Endothelial cell of umbilical vein (primary cell): ENCODE measurements around the gene SEC22C. TPM values are rescaled to one million over a fixed set of nuclear protein-coding genes. Genes with fewer than 3 reads are reported as not detected.

Source experiments
- BruUV-seq: library from RNA; stranded (reverse); fragments of 400-500 nt; replicated peaks from 2 replicates; lab custom pipeline; 2021; lab: Mats Ljungman, UMichigan
- CTCF ChIA-PET: fragments of 300-600, 350-600 bp; sonication (Branson Sonifier 250); formaldehyde crosslinking; loops from one replicate; lab custom pipeline; 2021; ENCODE audit warnings: antibody characterized with exemption, inconsistent platforms; lab: Charles Lee
- POLR2A ChIA-PET: fragments of 300-600, 350-600 bp; sonication (Branson Sonifier 250); formaldehyde crosslinking; loops from one replicate; lab custom pipeline; 2021; ENCODE audit warnings: antibody characterized with exemption, inconsistent platforms; lab: Charles Lee
- DNase-seq: peaks from one replicate; pipeline ENCODE4 v3.0.0-alpha.2; 2011; ENCODE audit warnings: low read depth, low spot score
- FAIRE-seq: peaks from 2 replicates; lab custom pipeline; 2011; peaks lifted over from hg19 to GRCh38; lab: Jason Lieb, UNC
- H2AFZ ChIP-seq: 2 replicates; pipeline ENCODE4 v1.6.0; 2012; ENCODE audit warnings: low read depth, low read length, control low read depth, inconsistent platforms
- H3K27ac ChIP-seq: 2 replicates; pipeline ENCODE4 v1.5.1; 2011; ENCODE audit warnings: low read depth, mild to moderate bottlenecking, control low read depth, low read length, moderate library complexity; ENCODE audit not compliant: insufficient read depth
- H3K27me3 ChIP-seq, 2 experiments: 2 replicates each; pipeline versions ENCODE4 v1.6.0 to v1.6.1; 2011; ENCODE audit warnings: low read length in 2 of 2, mixed read lengths in 1 of 2; ENCODE audit not compliant: control insufficient read depth in 2 of 2, insufficient read depth in 2 of 2
- H3K36me3 ChIP-seq, 2 experiments: 2 replicates in 1 of 2; 3 replicates in 1 of 2; pipeline ENCODE4 v1.5.1; 2011; ENCODE audit warnings: low read length in 2 of 2, mild to moderate bottlenecking in 1 of 2, moderate library complexity in 1 of 2; ENCODE audit not compliant: control insufficient read depth in 2 of 2, insufficient read depth in 2 of 2; ENCODE audit errors: extremely low read depth in 1 of 2
- H3K4me1 ChIP-seq: 3 replicates; pipeline ENCODE4 v1.5.1; 2011; ENCODE audit warnings: mild to moderate bottlenecking, low read length; ENCODE audit not compliant: control insufficient read depth, insufficient read depth; ENCODE audit errors: extremely low read depth
- H3K4me2 ChIP-seq: 2 replicates; pipeline ENCODE4 v1.6.1; 2011; ENCODE audit warnings: low read length, control low read depth, mixed read lengths; ENCODE audit not compliant: insufficient read depth
- H3K4me3 ChIP-seq, 3 experiments: fragments of 200-600 bp in 1 of 3; sonication (generic), shearing (Covaris generic) in 1 of 3; replicated peaks in 1 of 3; 2 replicates each; pipeline ENCODE4 v1.5.1; 2011 to 2016; ENCODE audit warnings: control low read depth in 3 of 3, low read length in 3 of 3, mild to moderate bottlenecking in 2 of 3, inconsistent platforms in 1 of 3, low read depth in 1 of 3, moderate library complexity in 1 of 3; ENCODE audit not compliant: insufficient read depth in 1 of 3
- H3K79me2 ChIP-seq: 2 replicates; pipeline ENCODE4 v1.6.0; 2012; ENCODE audit warnings: low read length, inconsistent platforms; ENCODE audit not compliant: control insufficient read depth, insufficient read depth
- H3K9ac ChIP-seq: replicated peaks from 2 replicates; pipeline ENCODE3; 2011; ENCODE audit warnings: low read length, control low read depth; ENCODE audit not compliant: insufficient read depth; ENCODE audit errors: extremely low read depth
- H3K9me1 ChIP-seq: replicated peaks from 3 replicates; pipeline ENCODE4 v1.6.0; 2011; ENCODE audit warnings: mild to moderate bottlenecking, low read length; ENCODE audit not compliant: control insufficient read depth, insufficient read depth; ENCODE audit errors: extremely low read depth
- H3K9me3 ChIP-seq: replicated peaks from 2 replicates; pipeline ENCODE4 v1.5.1; 2012; ENCODE audit warnings: low read length, inconsistent platforms; ENCODE audit not compliant: control insufficient read depth, insufficient read depth
- H4K20me1 ChIP-seq: replicated peaks from 2 replicates; pipeline ENCODE3; 2011; ENCODE audit warnings: mild to moderate bottlenecking, low read length; ENCODE audit not compliant: control insufficient read depth, insufficient read depth; ENCODE audit errors: extremely low read depth
- EZH2 ChIP-seq: IDR thresholded peaks from 2 replicates; pipeline ENCODE4 v1.6.1; 2012; ENCODE audit warnings: borderline replicate concordance, low read depth, mild to moderate bottlenecking, moderate library complexity, low read length, inconsistent platforms; ENCODE audit not compliant: severe bottlenecking
- FOS ChIP-seq: IDR thresholded peaks from 2 replicates; pipeline ENCODE4 v1.6.1; 2011; ENCODE audit warnings: mild to moderate bottlenecking, low read length, moderate library complexity, borderline replicate concordance; ENCODE audit not compliant: insufficient read depth
- GATA2 ChIP-seq: IDR thresholded peaks from 2 replicates; pipeline ENCODE4 v1.7.0; 2011; ENCODE audit warnings: low read depth, mild to moderate bottlenecking, moderate library complexity, mixed read lengths, low read length; ENCODE audit not compliant: insufficient read length, insufficient read depth
- JUN ChIP-seq: IDR thresholded peaks from 2 replicates; pipeline ENCODE4 v1.6.1; 2011; ENCODE audit warnings: borderline replicate concordance, low read depth; ENCODE audit not compliant: insufficient read length, insufficient read depth
- MYC ChIP-seq: IDR thresholded peaks from one replicate; pipeline ENCODE4 v1.6.1; 2011; ENCODE audit warnings: mild to moderate bottlenecking, low read depth, low read length
- POLR2AphosphoS5 ChIP-seq: IDR thresholded peaks from 2 replicates; pipeline ENCODE4 v1.6.1; 2012; ENCODE audit warnings: low read depth, mild to moderate bottlenecking, control low read depth, low read length, moderate library complexity; ENCODE audit not compliant: insufficient read depth
- dilution Hi-C: fragments of 300-500 bp; cut with MboI; formaldehyde crosslinking; loops from one replicate; pipeline ENCODE4 v1.15.0; 2019; ENCODE audit warnings: low sequenced_read_pairs; ENCODE audit not compliant: extremely low pct_ligation_motif_present
- intact Hi-C: fragments of 100-400 bp; cut with micrococcal nuclease; formaldehyde crosslinking; loops from one replicate; pipeline ENCODE4 v1.10.0; 2022
- polyA plus RNA-seq, 4 experiments: library from polyadenylated mRNA; depleted of rRNA in 3 of 4; stranded (reverse) in 3 of 4; unstranded in 1 of 4; fragments of >200 nt; gene quantifications; 2 replicates each; pipeline versions ENCODE4 v1.2.1 to v1.2.3, GENCODE V29; 2011 to 2012; ENCODE audit warnings: missing spikeins in 1 of 4
- total RNA-seq: library from RNA; stranded (reverse); gene quantifications from 2 replicates; pipeline ENCODE4 v1.2.3, GENCODE V29; 2021
- TF ChIP-seq, protein P1 (sequence below): IDR thresholded peaks from 2 replicates; pipeline ENCODE4 v1.6.1; 2011; ENCODE audit not compliant: insufficient read depth, insufficient read length

SEC22C gene
- total and polyA plus RNA-seq, 2 donors (not counting 3 experiments of a cell fraction or from before 2014, with no cell fraction given), result 43.9 to 61.9 TPM

DNA sequence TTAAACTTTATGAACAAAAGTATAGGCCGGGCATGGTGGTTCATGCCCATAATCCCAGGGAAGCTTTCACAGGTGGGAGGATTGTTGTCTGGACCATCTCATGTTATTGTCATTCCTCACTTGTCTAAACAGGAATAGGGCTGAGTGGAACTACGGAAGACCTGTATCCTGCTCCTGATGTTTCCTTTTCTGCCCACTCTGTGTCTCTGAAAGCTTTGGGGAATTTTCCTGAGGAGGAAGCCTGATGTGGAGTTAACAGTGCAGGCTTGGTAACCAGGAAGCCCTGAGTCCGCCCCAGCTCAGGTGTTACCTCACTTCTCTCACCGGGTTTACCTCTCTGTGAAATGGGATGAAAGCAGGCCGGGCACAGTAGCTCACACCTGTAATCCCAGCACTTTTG is 6.9 kb upstream of the SEC22C start:
- no peak for FAIRE-seq
- ChIA-PET POLR2A (no interaction called here), CTCF (no interaction called here)
- H3K4me1 ChIP-seq, result peaks cover 15% of the 10 kb centered on the region
- H4K20me1 ChIP-seq, result no peaks in the 10 kb centered on the region
- H3K79me2 ChIP-seq, result peaks cover 23% of the 10 kb centered on the region
- intact Hi-C loops, result no loop called here
- no peak overlapping the region for H3K9ac ChIP-seq
- no peaks in the 10 kb centered on the region for H3K27me3 ChIP-seq
- H3K4me3 ChIP-seq, result no peak overlapping the region
- peaks cover 0 to under 1% of the 10 kb centered on the region in 2 experiments for H3K36me3 ChIP-seq
- H2AFZ ChIP-seq, result no peak overlapping the region
- TF ChIP-seq, protein P1, sequence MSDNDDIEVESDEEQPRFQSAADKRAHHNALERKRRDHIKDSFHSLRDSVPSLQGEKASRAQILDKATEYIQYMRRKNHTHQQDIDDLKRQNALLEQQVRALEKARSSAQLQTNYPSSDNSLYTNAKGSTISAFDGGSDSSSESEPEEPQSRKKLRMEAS, result no peak
- TF ChIP-seq MYC (no peak), JUN (no peak), POLR2AphosphoS5 (no peak), FOS (no peak), GATA2 (no peak), EZH2 (no peak)
- DNase-seq, result no peak
- H3K27ac ChIP-seq, result no peak overlapping the region
- no peaks in the 10 kb centered on the region for H3K9me1 ChIP-seq
- dilution Hi-C loops, result no loop called here
- no peaks in the 10 kb centered on the region for H3K9me3 ChIP-seq
- no TSS peak for BruUV-seq
- H3K4me2 ChIP-seq, result no peak overlapping the region
